Measurements from ENCODE around the gene NAT9. TPM values are rescaled to one million over a fixed set of nuclear protein-coding genes. Genes with fewer than 3 reads are reported as not detected.

NAT9 gene
- total and polyA plus RNA-seq, 2 donors (not counting 1 experiment from before 2014, with no cell fraction given) = 66.6 to 73.6 TPM

DNA sequence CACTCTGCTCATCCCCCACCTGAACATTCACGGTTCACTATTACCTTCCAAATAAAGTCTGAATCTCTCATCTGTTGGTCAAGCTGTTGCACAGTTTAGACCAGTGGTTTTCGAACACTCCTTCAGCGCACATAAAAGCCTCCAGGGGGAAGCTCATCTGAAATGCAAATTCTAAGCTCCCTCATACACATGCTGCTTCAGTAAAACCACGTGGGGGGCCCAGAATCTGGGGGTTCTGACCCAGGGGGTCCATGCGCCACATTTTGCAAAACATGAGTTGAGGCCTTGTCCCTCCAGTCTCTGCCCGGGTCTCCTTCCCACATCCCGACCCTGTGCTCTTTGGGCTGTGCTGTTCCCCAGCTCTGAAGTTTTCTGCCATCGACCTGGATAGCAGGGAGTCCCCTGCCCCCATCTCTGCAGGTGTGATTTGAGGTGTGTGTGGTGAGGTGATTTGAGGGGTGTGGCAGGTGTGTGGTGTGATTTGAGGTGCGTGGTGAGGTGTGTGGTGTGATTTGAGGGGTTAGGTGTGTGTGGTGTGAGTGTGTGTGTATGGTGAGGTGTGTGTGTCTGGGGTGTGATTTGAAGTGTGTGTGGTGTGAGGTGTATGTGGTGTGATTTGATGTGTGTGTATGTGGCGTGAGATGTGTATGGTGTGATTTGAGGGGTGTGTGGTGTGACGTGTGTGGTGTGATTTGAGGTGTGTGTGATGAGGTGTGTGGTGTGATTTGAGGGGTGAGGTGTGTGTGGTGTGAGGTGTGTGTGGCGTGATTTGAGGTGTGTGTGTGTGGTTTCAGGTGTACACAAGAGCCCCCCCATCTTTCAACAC lies 43.9 kb downstream of the NAT9 start:
- 76% methylated on average over 12 of the region's 12 CpGs for WGBS (ENCODE audit: insufficient coverage)
- Histone ChIP-seq H2AFZ (ENCODE audit: insufficient read depth, low read depth, low read length, poor library complexity, severe bottlenecking) (no peak overlapping the region), H3K4me1 (ENCODE audit: control insufficient read depth in 2 of 2, insufficient read depth in 2 of 2, low read length in 2 of 2) (peaks cover 18 to 37% of the 10 kb centered on the region in 2 donors), H3K9me3 (ENCODE audit: control extremely low read depth in 1 of 3, control insufficient read depth in 2 of 3, insufficient read depth in 1 of 3, low read length in 2 of 3) (no peaks in the 10 kb centered on the region), H3K79me2 (ENCODE audit: control insufficient read depth, insufficient read depth, low read length) (no peaks in the 10 kb centered on the region), H4K20me1 (ENCODE audit: control insufficient read depth, insufficient read depth, low read length, poor library complexity, severe bottlenecking) (no peaks in the 10 kb centered on the region), H3K36me3 (replicated peaks in 1 of 2; ENCODE audit: control extremely low read depth in 1 of 2, control insufficient read depth in 1 of 2, extremely low read depth in 1 of 2, insufficient read depth in 2 of 2, low read length in 1 of 2) (no peaks in the 10 kb centered on the region), H3K27ac (ENCODE audit: low read length in 2 of 2) (no peak overlapping the region), H3K9ac (ENCODE audit: low read length) (no peak overlapping the region), H3K4me3 (ENCODE audit: control extremely low read depth in 1 of 5, extremely low read depth in 1 of 5, insufficient read depth in 1 of 5, low read depth in 2 of 5, low read length in 4 of 5) (no peak overlapping the region), H3K4me2 (replicated peaks; ENCODE audit: low read depth, low read length, poor library complexity, severe bottlenecking) (no peak overlapping the region), H3K27me3 (replicated peaks in 1 of 4; ENCODE audit: control extremely low read depth in 1 of 4, control insufficient read depth in 3 of 4, insufficient read depth in 4 of 4, low read length in 3 of 4) (peaks cover 0 to 10% (median 0%) of the 10 kb centered on the region in 4 experiments)
- intact Hi-C loops (cut with micrococcal nuclease) = no loop called here
- H3K9me3 Mint-ChIP-seq (ENCODE audit: insufficient read depth) = no peaks in the 10 kb centered on the region
- ATAC-seq (ENCODE audit: low read depth) (no peak), DNase-seq (no peak)
- no peak overlapping the region for H3K4me3 Mint-ChIP-seq
- peaks cover 23% of the 10 kb centered on the region for H3K4me1 Mint-ChIP-seq
- CTCF ChIA-PET = interaction anchor here (0.8 kb wide), 1 partner anchor 75 kb away, joined by 3 read pairs; no protein-coding TSS in a partner anchor
- no peak overlapping the region for H3K27ac Mint-ChIP-seq
- POLR2A ChIA-PET = no interaction called here
- no peak for TF ChIP-seq EZH2 (IDR thresholded peaks at IDR 0.05; ENCODE audit: borderline replicate concordance, insufficient read depth, low read depth, low read length, poor library complexity, severe bottlenecking)
- TF ChIP-seq, protein P1, sequence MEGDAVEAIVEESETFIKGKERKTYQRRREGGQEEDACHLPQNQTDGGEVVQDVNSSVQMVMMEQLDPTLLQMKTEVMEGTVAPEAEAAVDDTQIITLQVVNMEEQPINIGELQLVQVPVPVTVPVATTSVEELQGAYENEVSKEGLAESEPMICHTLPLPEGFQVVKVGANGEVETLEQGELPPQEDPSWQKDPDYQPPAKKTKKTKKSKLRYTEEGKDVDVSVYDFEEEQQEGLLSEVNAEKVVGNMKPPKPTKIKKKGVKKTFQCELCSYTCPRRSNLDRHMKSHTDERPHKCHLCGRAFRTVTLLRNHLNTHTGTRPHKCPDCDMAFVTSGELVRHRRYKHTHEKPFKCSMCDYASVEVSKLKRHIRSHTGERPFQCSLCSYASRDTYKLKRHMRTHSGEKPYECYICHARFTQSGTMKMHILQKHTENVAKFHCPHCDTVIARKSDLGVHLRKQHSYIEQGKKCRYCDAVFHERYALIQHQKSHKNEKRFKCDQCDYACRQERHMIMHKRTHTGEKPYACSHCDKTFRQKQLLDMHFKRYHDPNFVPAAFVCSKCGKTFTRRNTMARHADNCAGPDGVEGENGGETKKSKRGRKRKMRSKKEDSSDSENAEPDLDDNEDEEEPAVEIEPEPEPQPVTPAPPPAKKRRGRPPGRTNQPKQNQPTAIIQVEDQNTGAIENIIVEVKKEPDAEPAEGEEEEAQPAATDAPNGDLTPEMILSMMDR (IDR thresholded peaks at IDR 0.05) = no peak
- no peaks in the 10 kb centered on the region for H3K27me3 Mint-ChIP-seq

DNA sequence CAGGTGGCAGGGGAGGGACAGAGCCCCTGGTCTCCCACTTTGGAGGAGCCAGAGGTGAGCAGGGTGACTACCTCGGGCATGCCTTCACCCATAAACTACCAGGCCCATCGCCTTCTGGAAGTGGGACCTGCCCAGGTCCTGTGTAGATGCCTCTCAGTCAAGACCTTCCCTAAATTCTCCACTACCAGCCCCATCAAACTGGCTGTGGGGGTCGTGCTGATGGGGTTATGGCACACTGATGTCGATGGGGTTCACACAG lies 44.9 kb downstream of the NAT9 start:
- Histone ChIP-seq H3K27me3 (replicated peaks in 1 of 4; ENCODE audit: control extremely low read depth in 1 of 4, control insufficient read depth in 3 of 4, insufficient read depth in 4 of 4, low read length in 3 of 4) (peaks cover 0 to 10% (median 0%) of the 10 kb centered on the region in 4 experiments), H3K4me3 (ENCODE audit: control extremely low read depth in 1 of 5, extremely low read depth in 1 of 5, insufficient read depth in 1 of 5, low read depth in 2 of 5, low read length in 4 of 5) (no peak overlapping the region), H3K79me2 (ENCODE audit: control insufficient read depth, insufficient read depth, low read length) (no peaks in the 10 kb centered on the region), H3K4me1 (ENCODE audit: control insufficient read depth in 2 of 2, insufficient read depth in 2 of 2, low read length in 2 of 2) (peaks cover 16 to 38% of the 10 kb centered on the region in 2 donors), H3K36me3 (replicated peaks in 1 of 2; ENCODE audit: control extremely low read depth in 1 of 2, control insufficient read depth in 1 of 2, extremely low read depth in 1 of 2, insufficient read depth in 2 of 2, low read length in 1 of 2) (no peaks in the 10 kb centered on the region), H3K9me3 (ENCODE audit: control extremely low read depth in 1 of 3, control insufficient read depth in 2 of 3, insufficient read depth in 1 of 3, low read length in 2 of 3) (no peaks in the 10 kb centered on the region), H3K27ac (ENCODE audit: low read length in 2 of 2) (no peak overlapping the region), H2AFZ (ENCODE audit: insufficient read depth, low read depth, low read length, poor library complexity, severe bottlenecking) (no peak overlapping the region), H4K20me1 (ENCODE audit: control insufficient read depth, insufficient read depth, low read length, poor library complexity, severe bottlenecking) (no peaks in the 10 kb centered on the region), H3K4me2 (replicated peaks; ENCODE audit: low read depth, low read length, poor library complexity, severe bottlenecking) (peak overlapping the region; percentile 44), H3K9ac (ENCODE audit: low read length) (no peak overlapping the region)
- TF ChIP-seq, protein P1 (IDR thresholded peaks at IDR 0.05) = no peak
- no peak for TF ChIP-seq EZH2 (IDR thresholded peaks at IDR 0.05; ENCODE audit: borderline replicate concordance, insufficient read depth, low read depth, low read length, poor library complexity, severe bottlenecking)
- ATAC-seq (ENCODE audit: low read depth) (no peak), DNase-seq (no peak)
- H3K27ac Mint-ChIP-seq = no peak overlapping the region
- intact Hi-C loops (cut with micrococcal nuclease) = no loop called here
- ChIA-PET POLR2A (no interaction called here), CTCF (no interaction called here)
- no peaks in the 10 kb centered on the region for H3K27me3 Mint-ChIP-seq
- 90% methylated on average over 3 of the region's 4 CpGs for WGBS (ENCODE audit: insufficient coverage)
- no peaks in the 10 kb centered on the region for H3K9me3 Mint-ChIP-seq (ENCODE audit: insufficient read depth)
- H3K4me1 Mint-ChIP-seq = peaks cover 19% of the 10 kb centered on the region
- no peak overlapping the region for H3K4me3 Mint-ChIP-seq

Measured in B cell (primary cell).